Right ventricle myocardium inferior (tissue), 1 donor: ENCODE data around the gene ATF7IP. TPM values are rescaled to one million over a fixed set of nuclear protein-coding genes. Genes with fewer than 3 reads are reported as not detected.

Experiments used
- ATAC-seq: fragments of 200-7000 bp; cut with Tn5 transposase; one replicate; pipeline ENCODE4 v1.9.1; 2020; ENCODE audit warnings: mild to moderate bottlenecking, moderate library complexity
- DNase-seq: peaks from one replicate; pipeline ENCODE4 v3.0.0; 2021; ENCODE audit errors: missing footprints
- intact Hi-C: fragments of 100-400 bp; cut with DNase I; formaldehyde crosslinking; loops from one replicate; pipeline ENCODE4 v1.11.0; 2022
- total RNA-seq: library from RNA; stranded (reverse); fragmentation: NEBNext Ultra II Directional; extraction: Animal tissue kit (Norgen Biotek cat#: 25700); gene quantifications from one replicate; pipeline ENCODE4 v1.2.1, GENCODE V29; 2021
- donor health status: DM: no; HTN: yes; CAD: no; lungs with severe emphysema.

Gene ATF7IP
- total RNA-seq, 1 donor from 2014 or later = 57.1 TPM

GRCh38 chr12:14521822-14522221 is 156.3 kb downstream of the ATF7IP start:
- no peak for ATAC-seq
- intact Hi-C loops = no loop called here
- no peak for DNase-seq

DNA sequence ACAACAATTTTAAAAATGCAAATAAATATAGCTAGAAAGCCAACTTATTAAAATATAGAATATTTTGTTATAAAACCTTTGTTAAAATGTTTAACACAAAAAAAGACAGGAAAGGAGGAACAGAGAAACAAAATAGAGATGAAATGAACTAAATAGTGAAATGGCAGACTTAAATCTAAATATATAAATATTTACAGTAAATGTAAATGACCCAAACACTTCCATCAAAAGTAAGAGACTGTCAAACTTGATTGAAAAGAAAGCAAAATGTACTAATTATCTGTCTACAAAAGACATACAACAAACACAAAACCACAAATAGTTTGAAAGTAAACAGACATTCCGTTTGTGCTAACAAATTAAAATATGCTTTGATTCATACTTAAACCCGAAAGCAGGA is 160.5 kb downstream of the ATF7IP start:
- intact Hi-C loops = no loop called here
- DNase-seq (no peak), ATAC-seq (no peak)

DNA sequence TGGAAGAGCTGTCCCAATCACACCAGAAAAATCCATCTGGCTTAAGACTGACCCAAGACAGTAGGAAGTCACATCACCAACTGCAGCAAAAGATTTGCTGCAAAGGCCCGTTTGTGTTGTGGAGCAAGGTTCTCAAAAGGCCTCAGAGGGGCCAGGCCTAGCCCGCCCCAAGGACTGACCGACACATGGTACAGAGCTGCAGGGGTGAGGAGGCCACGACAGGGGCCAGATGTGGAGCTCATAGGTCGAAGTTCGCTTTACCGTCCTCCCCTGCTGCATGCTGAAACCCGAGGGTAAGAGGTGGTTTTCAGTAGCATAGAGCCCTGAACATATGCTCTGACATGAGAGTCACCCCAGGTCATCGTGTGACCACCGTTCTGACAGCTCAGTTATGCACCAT is 166.7 kb downstream of the ATF7IP start:
- intact Hi-C loops = no loop called here
- DNase-seq (no peak), ATAC-seq (no peak)

DNA sequence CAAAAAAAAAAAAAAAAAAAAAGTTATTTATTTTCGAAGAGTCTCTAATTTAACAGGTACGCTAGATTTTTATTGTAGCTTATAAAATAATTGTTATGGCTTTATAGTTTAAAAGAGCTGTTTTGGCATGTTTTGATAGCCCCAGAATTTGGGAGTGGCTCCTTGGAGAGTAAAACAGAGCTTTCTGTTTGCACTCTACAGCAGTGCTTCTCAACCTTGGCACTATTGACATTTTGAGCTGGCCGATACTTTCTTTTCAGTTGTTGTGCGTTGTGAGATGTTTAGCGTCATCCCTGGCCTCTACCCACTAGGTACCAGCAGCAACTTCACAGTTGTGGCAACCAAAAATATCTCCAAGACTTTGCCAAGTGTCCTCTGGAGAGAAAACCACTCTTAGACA is 171.6 kb downstream of the ATF7IP start:
- ATAC-seq (no peak), DNase-seq (no peak)
- intact Hi-C loops = no loop called here

- intact Hi-C loops = no loop called here
- ATAC-seq = no peak
- DNase-seq = no peak
Observed at GRCh38 chr12:14540801-14541462, 175.4 kb downstream of the ATF7IP start.

DNA sequence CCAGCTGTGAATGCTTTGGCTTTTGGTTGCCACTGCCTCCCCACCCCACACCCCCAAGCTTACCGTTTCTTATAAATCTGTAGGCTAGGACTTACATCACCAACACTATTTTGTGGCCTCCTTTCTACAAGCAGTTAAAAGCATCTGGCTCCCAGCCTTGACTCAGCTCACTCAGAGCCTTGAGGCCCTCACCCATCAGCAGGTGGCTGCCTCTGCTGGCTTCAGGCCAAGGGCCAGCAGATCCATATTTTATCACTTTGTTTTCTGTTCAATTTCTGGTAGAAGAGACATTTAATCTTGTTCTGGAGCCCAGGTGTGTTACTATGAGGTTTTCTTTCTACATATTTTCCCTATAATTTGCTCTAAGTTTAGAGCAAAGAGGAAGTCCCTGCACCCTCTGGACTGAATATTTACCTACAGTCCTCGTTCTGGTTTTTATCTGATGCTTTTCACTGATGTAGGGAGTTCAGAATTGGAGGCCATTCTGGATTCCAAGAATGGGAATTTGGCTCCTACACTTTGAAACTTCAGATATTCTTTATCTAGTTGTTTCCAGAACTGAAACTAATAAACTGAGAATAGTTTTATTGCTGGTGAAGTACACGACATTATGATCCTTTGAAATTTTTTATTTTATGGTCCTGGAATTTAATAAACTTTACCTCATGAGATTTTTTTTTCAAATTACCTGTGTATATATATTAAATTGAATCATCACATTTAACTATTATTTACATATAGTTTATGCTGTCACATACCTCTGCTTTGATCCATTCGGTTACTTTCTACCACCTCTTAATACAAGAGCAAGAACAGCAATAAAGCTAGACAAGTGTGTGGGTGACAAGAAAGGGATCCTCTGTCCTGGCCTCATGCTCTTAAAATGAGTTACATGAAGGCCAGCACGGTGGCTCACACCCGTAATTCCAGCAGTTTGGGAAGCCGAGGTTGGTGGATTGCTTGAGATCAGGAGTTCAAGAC is 180.0 kb downstream of the ATF7IP start:
- DNase-seq (no peak), ATAC-seq (no peak)
- intact Hi-C loops = no loop called here

DNA sequence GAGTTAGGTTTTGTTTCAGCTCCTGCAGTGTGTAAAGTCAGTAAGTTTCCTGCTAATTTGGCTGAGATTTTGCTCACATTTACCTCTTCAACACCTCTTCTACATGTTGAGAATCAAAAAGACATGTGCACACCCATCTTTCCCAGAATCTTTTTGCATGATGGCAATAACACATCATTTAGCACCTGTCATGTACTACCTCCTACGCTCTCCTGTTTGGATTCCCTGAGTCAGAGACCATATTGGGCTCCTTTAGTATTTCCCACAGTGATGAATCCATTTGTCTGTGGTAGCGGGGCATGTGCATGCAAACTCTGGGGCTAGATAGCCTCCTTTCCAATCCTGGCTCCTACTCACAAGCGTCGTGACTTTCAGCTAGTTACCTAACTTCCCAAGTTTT is 182.1 kb downstream of the ATF7IP start:
- ATAC-seq = no peak
- intact Hi-C loops = no loop called here
- no peak for DNase-seq

- ATAC-seq (no peak), DNase-seq (no peak)
- intact Hi-C loops = no loop called here
Observed at GRCh38 chr12:14548609-14549008, 183.1 kb downstream of the ATF7IP start.

Other genes with a start within 250 kb of the ATF7IP start
- 24.4 TPM for gene PLBD1, start 202.2 kb downstream of the ATF7IP start, total RNA-seq